ENCODE results near the gene ZNHIT6.
"Not testable (repeated sequence)": the region's sequence is repeated elsewhere in the genome, so short reads cannot be mapped to it uniquely, and the experiment has no call there.

Gene ZNHIT6

GRCh38 chr1:85663382-85663781 lies 44.9 kb downstream of the ZNHIT6 start:
- no peak for DNase-seq

GRCh38 chr1:85661767-85662166 lies 46.5 kb downstream of the ZNHIT6 start:
- DNase-seq, result no peak

GRCh38 chr1:85660541-85660940 lies 47.7 kb downstream of the ZNHIT6 start:
- no peak for DNase-seq

GRCh38 chr1:85659174-85659573 lies 49.1 kb downstream of the ZNHIT6 start:
- no peak for DNase-seq

GRCh38 chr1:85656948-85657347 lies 51.3 kb downstream of the ZNHIT6 start:
- DNase-seq, result no peak

GRCh38 chr1:85656256-85656655 lies 52.0 kb downstream of the ZNHIT6 start:
- DNase-seq, result no peak

- no peak for DNase-seq
Measured at GRCh38 chr1:85655315-85655714, 52.9 kb downstream of the ZNHIT6 start.

GRCh38 chr1:85654066-85654782 lies 54.0 kb downstream of the ZNHIT6 start:
- DNase-seq, result no peak

GRCh38 chr1:85652327-85652726 lies 55.9 kb downstream of the ZNHIT6 start:
- no peak for DNase-seq

GRCh38 chr1:85650645-85651044 lies 57.6 kb downstream of the ZNHIT6 start:
- no peak for DNase-seq

GRCh38 chr1:85649591-85649990 lies 58.6 kb downstream of the ZNHIT6 start:
- DNase-seq, result no peak

- not testable (repeated sequence) for DNase-seq
Measured at GRCh38 chr1:85641598-85642556, 66.4 kb downstream of the ZNHIT6 start.

- DNase-seq, result not testable (repeated sequence)
Measured at GRCh38 chr1:85639920-85640319, 68.3 kb downstream of the ZNHIT6 start.

- no peak for DNase-seq
Measured at GRCh38 chr1:85638412-85638811, 69.8 kb downstream of the ZNHIT6 start.

- no peak for DNase-seq
Measured at GRCh38 chr1:85630493-85630892, 77.7 kb downstream of the ZNHIT6 start.

GRCh38 chr1:85629532-85629920 lies 78.7 kb downstream of the ZNHIT6 start:
- no peak for DNase-seq

- no peak for DNase-seq
Measured at GRCh38 chr1:85628791-85629531, 79.3 kb downstream of the ZNHIT6 start.

GRCh38 chr1:85626818-85627217 lies 81.4 kb downstream of the ZNHIT6 start:
- DNase-seq, result no peak

GRCh38 chr1:85624361-85624760 lies 83.9 kb downstream of the ZNHIT6 start:
- DNase-seq, result no peak

- no peak for DNase-seq
Measured at GRCh38 chr1:85623061-85623471, 85.2 kb downstream of the ZNHIT6 start.

GRCh38 chr1:85621430-85621829 lies 86.8 kb downstream of the ZNHIT6 start:
- no peak for DNase-seq

- DNase-seq, result no peak
Measured at GRCh38 chr1:85617633-85618100, 90.6 kb downstream of the ZNHIT6 start.

- no peak for DNase-seq
Measured at GRCh38 chr1:85616736-85617135, 91.5 kb downstream of the ZNHIT6 start.
